C4-2B (cell line): Measurements from ENCODE around the gene CEP85L.

Source experiments
- H3K27ac ChIP-seq: fragments of 450-650 bp; 2 replicates; pipeline ENCODE4 v1.5.1; 2017
- ZFX ChIP-seq: fragments of 450-650 bp; IDR thresholded peaks from 2 replicates; pipeline ENCODE4 v1.6.1; 2017
- TF ChIP-seq, protein P1 (sequence below): fragments of 450-650 bp; conservative IDR thresholded peaks from 2 replicates; pipeline ENCODE4 v1.5.1; 2017; ENCODE audit warnings: mild to moderate bottlenecking

The CEP85L gene

DNA sequence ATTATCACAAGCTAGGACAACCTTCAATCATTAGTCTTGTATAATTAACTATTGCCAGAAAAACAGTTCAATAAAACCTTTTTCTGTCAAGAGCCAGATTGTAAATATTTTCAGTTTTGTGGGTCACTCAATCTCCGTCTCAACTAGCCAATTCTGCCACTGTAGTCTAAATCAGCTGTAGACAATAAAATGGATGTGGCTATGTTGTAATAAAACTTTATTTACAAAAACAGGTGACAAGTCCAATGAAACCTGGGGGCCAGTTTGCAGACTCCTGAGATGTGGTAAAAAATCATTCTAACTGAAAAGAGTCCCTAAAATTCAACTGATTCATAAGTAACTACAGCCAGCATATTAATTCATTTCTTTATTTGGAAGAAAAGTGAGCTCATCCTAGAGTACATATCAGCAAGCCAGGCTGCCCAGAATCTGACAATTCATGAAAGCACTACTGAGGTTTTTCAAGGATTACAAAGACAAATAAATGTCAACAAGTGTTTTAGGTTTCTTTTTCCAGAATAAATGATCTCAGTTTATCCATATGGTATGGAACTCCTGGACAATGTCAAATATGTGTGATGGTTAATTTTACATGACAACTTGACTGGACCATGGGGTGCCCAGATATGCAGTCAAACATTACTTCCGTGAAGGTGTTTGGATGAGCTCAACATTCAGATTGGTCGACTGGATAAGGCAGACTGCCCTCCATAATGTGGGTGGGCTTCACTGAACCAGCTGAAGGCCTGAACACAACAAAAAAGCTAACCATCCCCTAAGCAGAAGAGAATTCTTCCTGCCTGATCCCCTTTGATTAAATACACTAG is 15.3 kb downstream of the CEP85L start:
- TF ChIP-seq, protein P1, sequence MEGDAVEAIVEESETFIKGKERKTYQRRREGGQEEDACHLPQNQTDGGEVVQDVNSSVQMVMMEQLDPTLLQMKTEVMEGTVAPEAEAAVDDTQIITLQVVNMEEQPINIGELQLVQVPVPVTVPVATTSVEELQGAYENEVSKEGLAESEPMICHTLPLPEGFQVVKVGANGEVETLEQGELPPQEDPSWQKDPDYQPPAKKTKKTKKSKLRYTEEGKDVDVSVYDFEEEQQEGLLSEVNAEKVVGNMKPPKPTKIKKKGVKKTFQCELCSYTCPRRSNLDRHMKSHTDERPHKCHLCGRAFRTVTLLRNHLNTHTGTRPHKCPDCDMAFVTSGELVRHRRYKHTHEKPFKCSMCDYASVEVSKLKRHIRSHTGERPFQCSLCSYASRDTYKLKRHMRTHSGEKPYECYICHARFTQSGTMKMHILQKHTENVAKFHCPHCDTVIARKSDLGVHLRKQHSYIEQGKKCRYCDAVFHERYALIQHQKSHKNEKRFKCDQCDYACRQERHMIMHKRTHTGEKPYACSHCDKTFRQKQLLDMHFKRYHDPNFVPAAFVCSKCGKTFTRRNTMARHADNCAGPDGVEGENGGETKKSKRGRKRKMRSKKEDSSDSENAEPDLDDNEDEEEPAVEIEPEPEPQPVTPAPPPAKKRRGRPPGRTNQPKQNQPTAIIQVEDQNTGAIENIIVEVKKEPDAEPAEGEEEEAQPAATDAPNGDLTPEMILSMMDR, result no peak
- no peak for TF ChIP-seq ZFX
- no peak overlapping the region for H3K27ac ChIP-seq

DNA sequence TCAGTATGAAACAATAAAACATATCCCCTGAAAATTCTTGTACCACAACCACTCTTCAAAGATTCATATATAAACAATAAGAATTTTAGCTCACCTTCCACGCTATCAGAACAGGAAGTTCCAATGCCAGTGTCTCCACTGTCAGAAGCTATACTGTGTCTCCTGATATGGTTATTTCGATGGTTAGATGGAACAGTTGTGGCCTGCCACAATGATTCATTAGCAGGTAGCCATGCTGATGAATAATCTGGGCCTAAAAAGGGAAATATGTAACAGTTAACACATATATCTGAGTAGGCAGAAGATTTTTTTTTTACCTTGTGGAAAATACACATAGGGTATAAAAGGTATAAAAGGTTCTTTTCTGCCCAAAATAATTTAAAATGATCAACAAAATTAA is 19.0 kb downstream of the CEP85L start:
- TF ChIP-seq, protein P1, result no peak
- no peak for TF ChIP-seq ZFX
- no peak overlapping the region for H3K27ac ChIP-seq

DNA sequence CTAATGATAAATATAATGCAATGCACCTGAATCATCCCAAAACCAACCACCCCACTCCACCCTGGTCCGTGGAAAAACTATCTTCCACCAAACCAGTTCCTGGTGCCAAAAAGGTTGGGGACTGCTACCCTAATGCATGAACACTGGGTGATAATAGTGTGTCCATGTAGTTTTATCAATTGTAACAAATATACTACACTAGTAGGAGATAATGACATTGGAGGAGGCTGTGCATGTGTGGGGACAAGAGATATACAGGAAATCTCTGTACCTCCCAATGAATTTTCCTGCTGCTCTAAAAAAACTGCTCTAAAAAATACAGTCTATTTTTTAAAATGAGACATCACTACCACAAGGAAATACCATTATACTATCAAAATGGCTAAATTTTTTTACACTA is 20.5 kb downstream of the CEP85L start:
- TF ChIP-seq, protein P1, result no peak
- no peak for TF ChIP-seq ZFX
- H3K27ac ChIP-seq, result no peak overlapping the region

DNA sequence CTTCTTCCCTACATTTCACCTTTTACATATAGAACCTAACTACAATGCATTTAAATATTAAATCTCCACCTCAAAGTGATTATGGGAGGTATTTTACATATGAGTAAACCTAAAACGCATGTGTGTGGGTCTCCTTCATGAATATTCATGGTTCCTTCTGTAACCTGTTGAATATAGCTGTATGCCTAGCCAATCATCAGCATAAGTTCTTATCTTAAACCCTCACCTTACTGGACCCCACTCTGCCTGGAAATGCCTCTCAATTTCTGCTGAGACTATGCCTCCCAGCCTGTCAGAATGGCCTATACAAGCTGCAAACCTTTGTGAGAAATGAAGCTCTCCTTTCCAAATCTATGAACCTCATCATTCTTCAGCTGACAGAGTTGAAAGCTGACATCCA is 21.3 kb downstream of the CEP85L start:
- TF ChIP-seq, protein P1, result no peak
- TF ChIP-seq ZFX, result no peak
- H3K27ac ChIP-seq, result no peak overlapping the region

DNA sequence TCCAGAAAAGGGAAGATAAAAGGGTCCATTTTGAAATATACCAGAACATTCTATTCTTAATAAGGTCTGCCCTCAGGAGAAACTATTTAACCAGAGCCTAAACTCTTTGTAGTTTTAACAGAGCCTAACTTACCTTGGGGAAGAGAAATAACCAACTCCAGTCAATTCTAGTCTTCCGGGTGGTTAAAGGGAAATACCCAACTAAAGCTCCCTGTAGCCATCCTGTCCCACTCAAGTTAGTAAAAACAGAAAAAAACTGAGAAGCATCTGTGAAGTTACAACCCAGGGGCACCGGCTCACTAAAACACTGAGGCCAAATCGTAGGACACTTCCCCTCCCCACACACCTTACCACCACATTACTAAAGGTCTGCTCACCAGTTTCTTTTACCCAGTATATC is 23.7 kb downstream of the CEP85L start:
- TF ChIP-seq, protein P1, result no peak
- no peak for TF ChIP-seq ZFX
- no peak overlapping the region for H3K27ac ChIP-seq

DNA sequence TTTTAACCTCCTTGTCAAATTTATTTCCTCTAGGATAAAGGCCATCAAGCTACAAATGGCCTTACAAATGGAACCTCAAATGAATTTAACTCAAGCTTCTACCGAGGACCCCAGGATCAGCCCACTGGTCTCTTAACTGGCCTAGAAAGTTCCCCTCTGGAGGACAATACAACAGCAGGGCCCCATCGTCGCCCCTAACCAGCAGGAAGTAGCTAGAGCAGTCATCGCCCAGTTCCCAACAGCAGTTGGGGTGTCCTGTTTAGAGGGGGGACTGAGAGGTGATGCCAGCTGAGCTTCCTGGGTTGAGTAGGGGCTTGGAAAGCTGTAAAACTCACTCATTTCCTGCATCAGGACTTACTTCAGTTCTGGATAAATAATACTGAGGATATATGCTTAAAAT is 25.6 kb downstream of the CEP85L start:
- H3K27ac ChIP-seq, result no peak overlapping the region
- TF ChIP-seq ZFX, result no peak
- TF ChIP-seq, protein P1, result no peak

DNA sequence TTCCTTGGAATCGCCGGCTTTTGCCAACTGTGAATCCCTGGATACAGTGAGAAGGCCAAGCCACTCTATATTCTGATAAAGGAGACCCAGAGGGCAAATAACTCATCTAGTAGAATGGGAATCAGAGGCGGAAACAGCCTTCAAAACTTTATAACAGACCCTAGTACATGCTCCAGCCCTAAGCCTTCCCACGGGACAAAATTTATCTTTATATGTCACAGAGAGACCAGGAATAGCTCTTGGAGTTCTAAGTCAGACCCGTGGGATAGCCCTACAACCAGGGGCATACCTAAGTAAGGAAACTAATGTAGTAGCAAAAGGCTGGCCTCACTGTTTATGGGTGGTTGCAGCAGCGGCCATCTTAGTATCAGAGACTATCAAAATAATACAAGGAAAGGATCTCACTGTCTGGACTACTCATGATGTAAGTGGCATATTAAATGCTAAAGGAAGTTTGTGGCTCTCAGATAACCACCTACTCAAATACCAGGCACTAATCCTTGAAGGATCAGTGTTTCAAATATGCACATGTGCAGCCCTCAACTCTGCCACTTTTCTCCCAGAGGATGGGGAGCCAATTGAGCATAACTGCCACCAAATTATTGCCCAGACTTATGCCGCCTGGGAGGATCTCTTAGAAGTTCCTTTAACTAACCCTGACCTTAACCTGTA is 29.5 kb downstream of the CEP85L start:
- H3K27ac ChIP-seq, result no peak overlapping the region
- TF ChIP-seq ZFX, result no peak
- TF ChIP-seq, protein P1, result no peak
